ENCODE results near the gene BTBD2.

DNA sequence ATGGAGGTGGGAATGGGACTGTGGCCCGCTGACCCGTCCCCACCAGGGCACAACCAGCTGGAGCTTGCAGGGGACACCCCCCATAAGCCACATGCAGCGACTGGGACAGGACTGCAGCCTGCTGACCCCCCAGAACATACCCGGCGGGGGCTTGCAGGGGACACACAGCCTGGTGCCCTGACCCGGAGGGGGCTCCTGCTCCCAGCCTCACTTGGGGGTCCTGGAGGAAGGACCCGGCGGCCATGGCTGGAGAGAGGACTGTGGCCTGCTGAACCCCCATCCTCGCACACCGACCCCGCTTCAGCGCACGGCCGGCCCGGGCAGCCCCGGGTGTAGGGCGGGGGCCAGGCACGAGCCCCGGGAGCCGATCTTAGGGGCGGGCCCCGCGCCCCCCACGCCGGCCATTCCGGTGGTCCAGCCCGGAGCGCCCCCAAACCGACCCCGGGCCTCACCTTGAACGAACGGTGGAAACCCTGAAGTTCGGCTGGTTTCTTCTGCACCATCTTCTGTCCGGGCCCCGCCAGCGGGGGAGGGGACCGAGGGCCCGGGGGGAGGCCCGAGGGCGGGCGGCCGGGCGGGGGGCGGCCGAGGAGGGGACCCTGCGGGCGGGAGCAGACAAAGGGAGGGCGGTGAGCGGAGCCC, 35.0 kb upstream of the BTBD2 start:
- no peak for TF ChIP-seq POLR2AphosphoS5 (IDR thresholded peaks at IDR 0.05)
- TF ChIP-seq, protein P1, sequence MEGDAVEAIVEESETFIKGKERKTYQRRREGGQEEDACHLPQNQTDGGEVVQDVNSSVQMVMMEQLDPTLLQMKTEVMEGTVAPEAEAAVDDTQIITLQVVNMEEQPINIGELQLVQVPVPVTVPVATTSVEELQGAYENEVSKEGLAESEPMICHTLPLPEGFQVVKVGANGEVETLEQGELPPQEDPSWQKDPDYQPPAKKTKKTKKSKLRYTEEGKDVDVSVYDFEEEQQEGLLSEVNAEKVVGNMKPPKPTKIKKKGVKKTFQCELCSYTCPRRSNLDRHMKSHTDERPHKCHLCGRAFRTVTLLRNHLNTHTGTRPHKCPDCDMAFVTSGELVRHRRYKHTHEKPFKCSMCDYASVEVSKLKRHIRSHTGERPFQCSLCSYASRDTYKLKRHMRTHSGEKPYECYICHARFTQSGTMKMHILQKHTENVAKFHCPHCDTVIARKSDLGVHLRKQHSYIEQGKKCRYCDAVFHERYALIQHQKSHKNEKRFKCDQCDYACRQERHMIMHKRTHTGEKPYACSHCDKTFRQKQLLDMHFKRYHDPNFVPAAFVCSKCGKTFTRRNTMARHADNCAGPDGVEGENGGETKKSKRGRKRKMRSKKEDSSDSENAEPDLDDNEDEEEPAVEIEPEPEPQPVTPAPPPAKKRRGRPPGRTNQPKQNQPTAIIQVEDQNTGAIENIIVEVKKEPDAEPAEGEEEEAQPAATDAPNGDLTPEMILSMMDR (IDR thresholded peaks at IDR 0.05; ENCODE audit: poor library complexity, severe bottlenecking) = no peak
- TF ChIP-seq MXI1 (conservative IDR thresholded peaks at IDR 0.05; ENCODE audit: poor library complexity, severe bottlenecking) = no peak

All from neural cell (in vitro differentiated cells).